ENCODE data around the gene DCAF11. TPM values are rescaled to one million over a fixed set of nuclear protein-coding genes. Genes with fewer than 3 reads are reported as not detected.
A peak's percentile ranks its signal among the peaks of the same experiment; 100 is the strongest.

DCAF11 gene
- total and polyA plus RNA-seq, 2 of the 8 experiments (the other 6 are each of a cell fraction or from before 2014, with no cell fraction given) = 60.4 to 63.6 TPM

DNA sequence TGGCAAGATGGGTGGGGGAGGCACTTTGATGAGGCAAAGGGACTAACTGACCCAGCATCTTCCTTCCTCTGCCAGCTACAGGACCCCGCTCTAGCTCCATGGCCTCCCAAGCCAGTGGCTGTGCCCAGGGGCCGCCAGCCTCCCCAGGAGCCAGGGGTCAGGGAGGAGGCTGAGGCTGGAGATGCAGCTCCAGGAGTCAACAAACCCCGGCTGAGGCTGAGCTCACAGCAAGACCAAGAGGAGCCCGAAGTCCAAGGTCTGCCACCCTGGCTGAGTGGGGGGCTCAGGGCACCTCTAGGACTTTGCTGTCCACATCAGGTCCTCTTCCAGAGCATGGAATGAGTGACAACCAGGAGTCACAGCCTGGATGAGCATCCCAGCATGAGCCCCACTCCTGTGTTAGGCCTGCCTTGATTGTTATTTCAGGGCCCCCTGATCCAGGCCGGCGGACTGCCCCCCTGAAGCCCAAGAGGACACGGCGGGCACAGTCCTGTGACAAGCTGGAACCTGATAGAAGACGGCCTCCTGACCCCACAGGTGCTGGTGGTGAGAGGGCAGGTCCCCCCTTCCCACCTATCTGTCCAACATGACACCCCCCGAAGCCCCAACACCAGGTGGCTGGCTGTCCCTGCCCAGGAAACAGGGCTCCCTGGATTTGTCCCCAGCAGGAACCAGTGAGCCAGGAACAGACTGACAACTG is 45.7 kb upstream of the DCAF11 start:
- no peak overlapping the region for H2BK20ac ChIP-seq (ENCODE audit: low read length)
- H3K79me1 ChIP-seq (ENCODE audit: low read depth, low read length) = no peaks in the 10 kb centered on the region
- H2BK120ac ChIP-seq (replicated peaks; ENCODE audit: low read depth, low read length) = no peak overlapping the region
- no peak overlapping the region for H4K5ac ChIP-seq (ENCODE audit: insufficient read length, low read depth, low read length)
- no peaks in the 10 kb centered on the region for H3K36me3 ChIP-seq (ENCODE audit: control insufficient read depth in 2 of 4, insufficient read depth in 4 of 4, low read length in 3 of 4)
- no peaks in the 10 kb centered on the region for H4K20me1 ChIP-seq (replicated peaks in 1 of 2; ENCODE audit: control insufficient read depth in 1 of 2, insufficient read depth in 2 of 2, low read length in 2 of 2)
- TF ChIP-seq KDM4A (IDR thresholded peaks at IDR 0.05; ENCODE audit: low read depth, low read length, severe bottlenecking) = no peak
- TF ChIP-seq TAF1 (IDR thresholded peaks at IDR 0.05; ENCODE audit: low read depth, low read length) = no peak
- TF ChIP-seq CBX5 (IDR thresholded peaks at IDR 0.05; ENCODE audit: low read depth, low read length) = no peak
- no peak for TF ChIP-seq SP4 (IDR thresholded peaks at IDR 0.05; ENCODE audit: low read length)
- TF ChIP-seq, protein P1, sequence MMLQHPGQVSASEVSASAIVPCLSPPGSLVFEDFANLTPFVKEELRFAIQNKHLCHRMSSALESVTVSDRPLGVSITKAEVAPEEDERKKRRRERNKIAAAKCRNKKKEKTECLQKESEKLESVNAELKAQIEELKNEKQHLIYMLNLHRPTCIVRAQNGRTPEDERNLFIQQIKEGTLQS (IDR thresholded peaks at IDR 0.05; ENCODE audit: insufficient read depth, low read depth, low read length) = no peak
- TF ChIP-seq JUN (IDR thresholded peaks at IDR 0.05; ENCODE audit: low read depth, low read length) = no peak
- TF ChIP-seq, protein P2, sequence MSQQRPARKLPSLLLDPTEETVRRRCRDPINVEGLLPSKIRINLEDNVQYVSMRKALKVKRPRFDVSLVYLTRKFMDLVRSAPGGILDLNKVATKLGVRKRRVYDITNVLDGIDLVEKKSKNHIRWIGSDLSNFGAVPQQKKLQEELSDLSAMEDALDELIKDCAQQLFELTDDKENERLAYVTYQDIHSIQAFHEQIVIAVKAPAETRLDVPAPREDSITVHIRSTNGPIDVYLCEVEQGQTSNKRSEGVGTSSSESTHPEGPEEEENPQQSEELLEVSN (IDR thresholded peaks at IDR 0.05) = no peak
- TF ChIP-seq, protein P3, sequence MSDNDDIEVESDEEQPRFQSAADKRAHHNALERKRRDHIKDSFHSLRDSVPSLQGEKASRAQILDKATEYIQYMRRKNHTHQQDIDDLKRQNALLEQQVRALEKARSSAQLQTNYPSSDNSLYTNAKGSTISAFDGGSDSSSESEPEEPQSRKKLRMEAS (IDR thresholded peaks at IDR 0.05) = no peak
- no peak for TF ChIP-seq RFX5 (IDR thresholded peaks at IDR 0.05; ENCODE audit: borderline replicate concordance, low read depth, low read length)
- WGBS, 2 experiments (ENCODE audit: extremely low coverage in 1 of 2, insufficient coverage in 1 of 2, insufficient read length in 1 of 2, insufficient replicate concordance in 2 of 2, low coverage in 1 of 2, low lambda C conversion rate in 2 of 2, missing lambda C conversion rate in 1 of 2) = 84% methylated on average over 9 of the region's 10 CpGs; no CpG with 5 or more reads in 1 of the 2 experiments
- H3K23me2 ChIP-seq (ENCODE audit: low read depth, low read length) = no peaks in the 10 kb centered on the region
- POLR2A ChIA-PET (ENCODE audit: partially characterized antibody) = interaction anchor here (1.0 to 27.2 kb wide), 6 partner anchors 12 to 93 kb away, joined by 4 to 626 read pairs (median 11); partner anchors contain the start of genes CARMIL3, IRF9 and PCK2
- DNase-seq (ENCODE audit: low read depth in 1 of 2, low spot score in 2 of 2) (no peak), FAIRE-seq (no peak)
- H4K8ac ChIP-seq (ENCODE audit: extremely low read depth, insufficient read depth, low read length) = peak overlapping the region; percentile 35; the same call in 1 of the 2 replicates
- H4K91ac ChIP-seq (replicated peaks; ENCODE audit: insufficient read length, low read length) = no peak overlapping the region
- H3K23ac ChIP-seq (ENCODE audit: insufficient read length) = no peak overlapping the region
- H3K9ac ChIP-seq (replicated peaks in 1 of 4; ENCODE audit: extremely low read depth in 1 of 4, low read depth in 3 of 4, low read length in 3 of 4) = no peak overlapping the region
- no peak overlapping the region for H3K27ac ChIP-seq (ENCODE audit: low read depth, low read length)
- no peak overlapping the region for H2BK5ac ChIP-seq (ENCODE audit: low read depth, low read length)
- H3K4ac ChIP-seq (replicated peaks; ENCODE audit: insufficient read length, low read depth, low read length) = no peak overlapping the region
- H2BK12ac ChIP-seq (ENCODE audit: low read depth, low read length) = no peak overlapping the region
- H2BK15ac ChIP-seq (ENCODE audit: low read length) = no peak overlapping the region
- H3K9me3 ChIP-seq (ENCODE audit: insufficient read depth in 2 of 2, low read depth in 1 of 2, low read length in 1 of 2) = no peaks in the 10 kb centered on the region
- no peak overlapping the region for H2AFZ ChIP-seq (ENCODE audit: low read length)
- no peaks in the 10 kb centered on the region for H3K4me1 ChIP-seq (replicated peaks in 1 of 4; ENCODE audit: control insufficient read depth in 3 of 4, insufficient read depth in 4 of 4, low read length in 3 of 4)
- H3K4me3 ChIP-seq (ENCODE audit: extremely low read depth in 1 of 4, insufficient read depth in 2 of 4, low read depth in 3 of 4, low read length in 4 of 4) = no peak overlapping the region
- H3K79me2 ChIP-seq (ENCODE audit: control insufficient read depth in 1 of 2, insufficient read depth in 2 of 2, low read length in 2 of 2) = no peaks in the 10 kb centered on the region
- no peak overlapping the region for H3K18ac ChIP-seq (ENCODE audit: extremely low read depth, low read length)
- H3K14ac ChIP-seq (ENCODE audit: insufficient read length) = no peak overlapping the region
- H3K27me3 ChIP-seq (replicated peaks in 1 of 4; ENCODE audit: control insufficient read depth in 3 of 4, extremely low read depth in 1 of 4, insufficient read depth in 3 of 4, low read length in 3 of 4) = no peaks in the 10 kb centered on the region; a peak in 1 of 7 replicates
- H3K4me2 ChIP-seq (ENCODE audit: insufficient read depth in 1 of 2, low read depth in 2 of 2, low read length in 2 of 2) = no peak overlapping the region
- CTCF ChIA-PET (ENCODE audit: partially characterized antibody) = interaction anchor here (1.0 to 23.8 kb wide), 9 partner anchors 8 to 116 kb away, joined by 3 to 316 read pairs (median 4); partner anchors contain the start of genes CARMIL3, DHRS4 and PCK2
- H3K56ac ChIP-seq (replicated peaks; ENCODE audit: insufficient read length, low read depth, low read length) = no peak overlapping the region
- H2AK5ac ChIP-seq (ENCODE audit: low read depth, low read length) = no peak overlapping the region

Data from H1 (cell line).